Measurements from ENCODE around the gene HMGCS2.

Gene HMGCS2

DNA sequence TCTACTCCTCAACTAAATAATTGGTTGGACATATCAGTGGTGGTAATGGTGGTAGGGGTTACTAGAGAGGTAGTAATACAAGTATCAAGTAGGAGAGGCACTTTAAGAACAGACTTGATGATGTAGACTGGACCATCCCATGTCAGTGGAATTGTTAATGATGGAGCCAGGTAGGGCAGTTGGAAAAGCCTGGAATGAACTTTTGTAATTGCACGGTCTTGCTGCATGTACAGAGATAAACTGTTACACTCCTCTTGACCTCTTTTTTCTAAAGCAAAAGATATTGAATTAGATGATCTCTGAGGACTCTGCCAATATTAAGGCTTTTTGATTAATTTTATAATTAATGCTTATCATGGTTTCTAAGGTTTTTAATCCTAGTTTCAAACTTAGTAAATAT is 5.8 kb downstream of the HMGCS2 start:
- no peak for DNase-seq (ENCODE audit: low read depth, low spot score)

DNA sequence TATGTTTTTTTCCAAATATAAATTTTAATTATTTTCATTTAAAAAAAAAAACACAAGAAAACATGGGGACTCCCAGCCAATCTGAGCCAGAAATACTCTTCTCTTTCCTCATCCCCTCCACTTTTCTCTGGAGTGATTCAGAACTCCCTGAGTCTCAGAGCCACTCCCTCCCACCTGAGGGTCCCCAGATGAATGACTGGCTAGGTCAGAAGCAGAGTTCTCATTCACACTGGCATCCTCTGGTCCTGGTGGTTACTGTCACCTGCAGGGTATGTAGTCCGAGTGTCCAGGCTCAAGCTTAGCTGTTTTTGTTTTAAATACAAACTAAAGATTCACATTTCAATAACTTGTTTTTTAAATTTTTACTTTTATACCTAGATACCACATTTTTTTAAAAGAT is 6.3 kb downstream of the HMGCS2 start:
- no peak for DNase-seq (ENCODE audit: low read depth, low spot score)

DNA sequence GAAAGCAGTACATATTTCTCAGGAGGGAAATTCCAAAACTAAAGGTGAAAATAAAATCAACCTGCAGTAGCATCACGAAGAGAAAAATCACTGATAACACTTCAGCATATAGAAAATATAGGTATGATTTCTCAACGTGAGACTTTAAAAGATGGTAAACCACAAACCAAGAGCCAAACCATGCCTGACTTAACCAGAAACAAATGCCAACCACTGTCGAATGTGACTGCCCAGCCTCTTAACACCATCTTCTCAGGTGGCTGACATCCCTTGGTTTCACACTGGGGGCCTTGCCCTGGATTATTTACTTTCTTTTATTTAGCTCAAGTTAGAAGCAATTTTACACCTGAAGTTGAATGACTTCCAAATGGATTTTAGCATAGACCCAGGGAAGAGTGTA is 10.1 kb downstream of the HMGCS2 start:
- DNase-seq (ENCODE audit: low read depth, low spot score), result no peak

DNA sequence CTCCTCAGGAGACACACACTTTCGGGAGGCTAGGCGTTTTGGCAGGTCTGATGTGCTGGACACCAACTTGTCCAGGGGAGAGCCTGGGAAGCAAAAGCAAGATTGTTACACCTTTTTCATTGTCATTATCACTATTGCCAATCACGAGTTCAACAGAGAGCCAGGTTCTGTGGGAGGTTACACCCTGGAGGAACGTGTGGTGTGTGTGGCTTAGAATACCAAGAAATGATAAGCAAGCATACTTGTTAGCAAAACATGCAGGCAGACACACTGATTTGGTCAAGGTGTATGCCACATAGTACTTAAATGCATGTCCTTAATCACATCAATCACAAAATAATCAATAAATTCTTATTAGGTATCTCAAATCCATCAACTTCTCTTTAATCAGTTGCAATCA is 16.1 kb downstream of the HMGCS2 start:
- no peak for DNase-seq (ENCODE audit: low read depth, low spot score)

DNA sequence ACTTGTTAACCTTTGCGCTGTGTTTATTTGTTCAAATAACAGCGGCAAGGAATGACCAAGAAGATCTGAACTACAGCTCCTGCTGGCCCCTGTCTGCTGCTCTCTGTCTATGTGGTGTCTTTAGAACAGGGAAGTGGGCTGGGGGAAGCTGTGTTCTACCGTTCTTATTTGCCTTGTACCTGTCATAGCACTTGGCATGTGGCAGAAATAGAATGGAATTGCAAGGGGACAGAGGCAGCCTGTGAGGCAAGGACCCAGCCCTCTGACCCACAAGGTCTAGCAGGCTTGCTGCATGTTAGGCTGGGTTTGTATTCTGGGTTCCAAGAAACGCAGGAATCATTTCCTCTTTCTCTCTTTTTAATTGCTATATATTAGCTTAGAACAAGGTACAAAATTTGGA is 20.7 kb downstream of the HMGCS2 start:
- DNase-seq (ENCODE audit: low read depth, low spot score), result no peak

DNA sequence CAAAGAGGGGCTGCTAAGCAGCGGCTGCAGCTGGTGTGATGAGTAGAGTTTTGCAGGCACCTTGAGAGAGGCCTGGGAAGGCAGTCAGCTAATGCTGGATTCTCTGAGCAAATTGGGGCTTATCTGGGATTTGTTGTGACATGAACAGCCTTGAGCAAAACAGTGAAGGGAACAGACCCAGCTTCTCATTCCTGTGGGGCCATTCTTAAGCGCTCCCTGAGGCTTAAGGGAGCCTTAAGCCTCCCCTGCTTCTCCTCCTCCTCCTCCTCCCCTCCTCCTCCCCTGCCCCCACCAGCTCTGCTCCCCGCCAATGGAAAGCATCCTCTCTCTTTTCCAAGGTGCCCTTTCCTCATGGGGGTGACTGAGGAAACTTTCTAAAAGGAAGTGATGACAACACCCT is 21.3 kb downstream of the HMGCS2 start:
- no peak for DNase-seq (ENCODE audit: low read depth, low spot score)

DNA sequence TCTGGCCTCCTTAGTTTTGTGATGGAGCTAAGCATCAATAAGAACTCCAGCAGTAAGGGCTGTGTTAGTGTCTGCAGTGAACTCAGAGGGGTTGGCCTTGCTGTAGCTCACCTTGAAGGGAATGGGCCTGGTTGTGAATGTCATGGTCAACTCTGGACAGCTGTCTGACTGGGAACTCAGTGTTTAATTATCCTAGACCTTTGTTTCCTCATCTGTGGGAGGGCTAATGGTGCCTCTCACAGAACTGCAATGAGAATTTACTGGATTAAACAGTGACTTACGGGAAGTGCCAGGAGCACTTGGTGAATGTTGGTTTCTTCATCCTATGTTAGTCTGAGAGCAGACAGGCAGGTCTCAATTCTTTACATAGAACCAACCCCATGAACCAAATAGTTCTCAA is 23.7 kb downstream of the HMGCS2 start:
- DNase-seq (ENCODE audit: low read depth, low spot score), result no peak

DNA sequence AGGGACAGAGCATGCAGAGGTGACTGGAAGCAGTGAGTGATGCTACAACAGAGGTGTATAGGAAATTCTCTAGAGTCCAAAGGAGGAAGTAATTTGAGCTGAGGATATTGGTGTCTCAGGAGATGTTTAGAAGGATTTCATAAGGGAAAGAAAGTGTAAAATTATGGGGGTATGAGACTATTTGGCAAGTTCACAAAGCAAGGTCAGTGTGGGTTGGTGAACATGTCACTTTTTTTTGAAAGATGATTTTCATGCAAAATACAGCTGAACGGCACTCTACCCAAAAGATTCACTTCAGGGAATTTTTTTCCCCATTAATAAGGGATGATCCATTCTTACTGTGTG is 24.1 kb downstream of the HMGCS2 start:
- no peak for DNase-seq (ENCODE audit: low read depth, low spot score)

DNA sequence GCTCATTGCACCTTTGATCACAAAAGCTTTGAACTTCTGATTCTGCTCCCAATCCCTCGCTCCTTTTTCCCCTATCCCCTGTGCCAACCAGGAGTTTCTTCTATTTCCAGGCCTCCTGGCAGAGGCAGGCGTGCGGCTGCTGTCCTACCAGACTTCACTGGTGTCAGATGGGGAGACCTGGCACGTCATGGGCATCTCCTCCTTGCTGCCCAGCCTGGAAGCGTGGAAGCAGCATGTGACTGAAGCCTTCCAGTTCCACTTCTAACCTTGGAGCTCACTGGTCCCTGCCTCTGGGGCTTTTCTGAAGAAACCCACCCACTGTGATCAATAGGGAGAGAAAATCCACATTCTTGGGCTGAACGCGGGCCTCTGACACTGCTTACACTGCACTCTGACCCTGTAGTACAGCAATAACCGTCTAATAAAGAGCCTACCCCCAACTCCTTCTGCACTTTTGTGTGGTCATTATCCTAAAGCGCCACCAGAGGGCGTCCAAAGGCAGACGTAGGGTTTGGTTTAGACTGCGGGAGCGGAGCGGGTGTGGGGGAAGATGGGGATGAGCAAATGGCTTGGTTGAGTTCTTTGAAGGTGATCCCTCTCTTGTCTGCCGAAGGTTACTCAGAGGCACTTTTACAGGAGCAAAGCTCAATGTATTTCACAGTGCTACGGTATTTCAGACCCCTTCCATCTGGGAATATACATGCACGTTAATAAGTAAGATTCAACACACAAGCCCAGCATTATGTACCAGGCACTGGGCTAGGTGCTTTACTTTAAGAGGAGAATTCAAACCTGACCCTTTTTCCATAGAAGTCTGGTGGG is 24.7 kb downstream of the HMGCS2 start:
- DNase-seq (ENCODE audit: low read depth, low spot score), result no peak

DNA sequence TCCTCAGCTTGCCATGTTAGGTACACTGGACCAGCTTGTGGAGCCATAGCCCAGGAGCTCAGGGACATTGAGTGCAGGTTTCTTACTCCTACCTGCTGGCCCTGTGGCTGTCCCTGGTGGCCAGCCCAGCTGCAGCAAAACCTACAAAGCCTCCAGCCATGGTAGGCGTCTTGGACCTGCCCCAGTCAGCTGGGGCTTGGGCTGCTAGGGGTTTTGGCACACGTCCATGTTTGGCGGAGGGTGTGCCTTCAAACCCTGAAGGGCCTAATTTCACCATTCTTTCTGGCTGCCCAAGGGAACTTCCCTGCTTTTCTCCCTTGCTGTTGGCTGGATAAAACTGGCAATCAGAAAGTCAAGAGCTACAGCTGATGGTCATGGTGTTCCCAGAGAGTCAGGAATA is 25.4 kb downstream of the HMGCS2 start:
- DNase-seq (ENCODE audit: low read depth, low spot score), result no peak

DNA sequence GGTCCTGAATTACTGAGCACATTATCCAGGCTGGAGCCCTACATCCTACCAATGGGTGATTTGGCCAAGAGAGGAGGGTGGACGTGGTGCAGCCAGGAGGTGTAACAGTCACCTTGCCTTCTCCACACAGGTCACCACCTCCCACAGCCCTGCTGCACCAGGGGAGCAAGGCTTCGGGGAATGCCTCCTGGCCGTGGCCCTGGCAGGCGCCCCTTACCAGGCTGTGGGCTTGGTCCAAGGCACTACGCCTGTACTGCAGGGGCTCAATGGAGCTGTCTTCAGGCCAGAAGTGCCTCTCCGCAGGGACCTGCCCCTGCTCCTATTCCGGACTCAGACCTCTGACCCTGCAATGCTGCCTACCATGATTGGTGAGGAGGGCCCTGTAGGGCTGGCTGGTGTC is 26.0 kb downstream of the HMGCS2 start:
- no peak for DNase-seq (ENCODE audit: low read depth, low spot score)

DNA sequence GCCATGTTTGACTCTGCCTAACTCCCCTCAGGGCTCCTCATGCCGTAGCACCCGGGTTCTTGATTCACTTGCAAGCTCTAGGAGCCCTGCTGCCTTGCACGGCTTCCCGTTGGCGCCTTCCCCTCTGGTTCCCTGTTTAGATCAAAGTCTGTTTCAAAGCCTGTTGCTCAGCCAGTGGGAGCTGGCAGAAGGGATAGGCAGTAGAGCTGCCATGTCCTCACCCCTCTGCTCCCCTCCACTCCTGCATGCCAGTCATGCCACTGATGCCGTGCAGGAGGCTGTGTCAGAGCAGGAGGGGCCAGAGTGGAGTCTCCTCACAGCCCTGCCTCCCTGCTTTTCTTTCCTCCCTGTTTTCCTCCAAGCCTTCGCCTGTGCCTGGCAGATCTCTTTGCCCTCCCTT is 26.5 kb downstream of the HMGCS2 start:
- DNase-seq (ENCODE audit: low read depth, low spot score), result no peak

DNA sequence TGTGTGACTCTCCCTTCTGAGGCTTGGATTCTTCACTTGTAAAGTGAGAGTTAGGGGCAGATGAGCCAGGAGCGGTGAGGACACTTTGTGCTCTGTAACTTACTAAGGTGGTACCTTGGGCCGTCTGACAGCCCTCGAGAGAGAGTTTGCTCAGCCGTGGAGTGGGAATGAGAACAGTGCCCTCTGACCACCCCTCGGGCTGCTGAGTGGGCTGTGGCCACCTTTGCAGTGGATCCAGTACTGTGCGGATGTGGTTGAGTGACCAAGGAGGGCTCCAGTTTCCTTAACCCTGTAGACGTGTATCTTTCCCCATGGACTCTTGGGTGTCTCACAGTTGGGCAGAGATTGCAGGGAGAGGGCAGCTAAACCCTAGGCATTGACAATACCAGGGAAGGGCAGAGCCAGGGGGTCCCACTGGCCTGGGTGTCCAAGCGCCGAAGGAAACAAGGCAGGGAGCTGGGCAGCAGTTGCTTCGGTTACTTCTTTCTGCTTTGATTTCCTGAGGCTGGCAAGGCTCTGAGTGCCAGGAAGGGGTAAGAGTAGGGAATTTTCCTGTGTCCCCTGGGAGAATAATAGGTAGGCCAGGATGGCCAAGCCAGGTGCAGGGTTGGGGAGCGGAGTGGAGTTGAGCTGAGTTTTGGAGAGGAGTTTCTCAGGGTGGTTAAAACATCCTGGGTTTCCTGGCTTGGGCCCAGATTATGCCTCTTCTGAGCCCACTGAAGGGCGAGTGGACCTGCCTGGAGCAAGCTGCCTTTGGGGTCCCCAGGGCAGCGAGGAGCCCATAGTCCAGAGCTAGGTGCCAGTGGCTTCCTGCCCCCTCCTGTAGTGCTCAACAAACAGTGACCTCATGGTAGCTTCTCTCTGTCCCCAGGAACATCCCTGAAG is 27.6 kb downstream of the HMGCS2 start:
- DNase-seq (ENCODE audit: low read depth, low spot score), result no peak

DNA sequence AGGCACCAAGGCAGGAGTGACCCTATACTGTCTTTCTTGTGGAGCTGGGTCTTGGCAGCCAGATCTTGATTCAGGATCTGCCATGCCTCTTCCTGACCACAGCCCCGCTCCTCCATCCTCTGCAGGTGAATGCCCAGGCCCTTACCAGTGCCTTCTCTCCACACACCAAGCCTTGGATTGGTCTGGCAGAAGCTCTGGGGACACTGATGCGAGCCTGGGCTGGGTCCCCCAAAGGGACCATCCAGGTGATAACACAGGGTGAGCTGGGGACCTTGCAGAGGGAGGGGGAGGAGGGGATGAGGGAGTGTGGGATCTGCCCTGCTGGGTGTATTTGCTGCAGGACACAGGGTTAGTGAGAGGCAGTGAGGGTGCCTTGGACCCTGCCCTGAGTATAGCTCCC is 28.4 kb downstream of the HMGCS2 start:
- DNase-seq (ENCODE audit: low read depth, low spot score), result no peak

DNA sequence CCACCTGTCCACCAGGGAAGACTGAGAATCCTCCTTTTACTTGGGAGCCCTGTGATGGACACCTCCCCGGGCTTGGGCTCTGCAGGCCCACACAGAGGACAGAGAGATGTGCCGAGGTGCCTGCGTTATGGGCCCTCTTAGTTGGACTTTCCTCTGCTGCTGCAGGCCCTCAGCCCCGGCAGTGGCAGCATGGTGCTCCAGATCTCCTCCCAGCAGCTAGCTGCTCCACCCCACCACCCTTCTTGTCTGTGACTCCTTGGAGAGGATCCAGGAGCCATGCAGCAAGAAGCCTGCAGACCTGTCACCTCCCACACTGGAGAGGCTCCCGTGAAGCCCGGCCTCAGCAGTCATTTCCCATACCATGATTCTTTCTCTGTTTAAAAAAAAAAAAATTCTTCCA is 29.6 kb downstream of the HMGCS2 start:
- DNase-seq (ENCODE audit: low read depth, low spot score), result no peak

DNA sequence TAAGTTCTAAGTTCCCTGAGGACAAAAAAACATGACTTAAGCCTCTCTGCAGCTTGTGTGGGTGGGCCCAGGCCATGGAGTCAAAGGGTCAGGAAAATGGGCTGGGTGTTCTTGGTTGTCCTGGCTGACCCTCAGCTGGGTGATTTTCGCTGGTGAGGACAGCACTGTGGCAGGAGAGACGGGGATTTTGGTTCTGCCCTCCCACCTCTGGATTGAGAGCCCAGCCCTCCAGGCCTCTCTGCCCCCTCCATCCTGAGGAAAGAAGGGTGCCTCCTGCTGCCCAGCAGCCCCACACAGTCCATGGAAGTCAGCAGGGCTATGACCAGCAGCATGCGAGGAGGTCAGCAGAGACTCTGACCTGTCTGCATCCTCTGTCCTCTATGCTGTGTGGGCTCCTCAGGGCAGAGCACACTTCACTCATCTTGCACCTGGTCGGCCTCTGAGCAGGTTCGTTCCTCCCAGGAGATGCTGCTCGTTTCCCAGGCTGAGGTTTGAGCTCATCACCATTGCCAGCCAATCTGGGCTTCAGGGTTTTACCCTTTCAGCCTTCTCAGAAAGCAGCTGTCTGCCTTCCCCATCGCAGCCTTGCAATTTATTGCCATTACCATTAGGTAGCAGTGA is 30.5 kb downstream of the HMGCS2 start:
- no peak for DNase-seq (ENCODE audit: low read depth, low spot score)

DNA sequence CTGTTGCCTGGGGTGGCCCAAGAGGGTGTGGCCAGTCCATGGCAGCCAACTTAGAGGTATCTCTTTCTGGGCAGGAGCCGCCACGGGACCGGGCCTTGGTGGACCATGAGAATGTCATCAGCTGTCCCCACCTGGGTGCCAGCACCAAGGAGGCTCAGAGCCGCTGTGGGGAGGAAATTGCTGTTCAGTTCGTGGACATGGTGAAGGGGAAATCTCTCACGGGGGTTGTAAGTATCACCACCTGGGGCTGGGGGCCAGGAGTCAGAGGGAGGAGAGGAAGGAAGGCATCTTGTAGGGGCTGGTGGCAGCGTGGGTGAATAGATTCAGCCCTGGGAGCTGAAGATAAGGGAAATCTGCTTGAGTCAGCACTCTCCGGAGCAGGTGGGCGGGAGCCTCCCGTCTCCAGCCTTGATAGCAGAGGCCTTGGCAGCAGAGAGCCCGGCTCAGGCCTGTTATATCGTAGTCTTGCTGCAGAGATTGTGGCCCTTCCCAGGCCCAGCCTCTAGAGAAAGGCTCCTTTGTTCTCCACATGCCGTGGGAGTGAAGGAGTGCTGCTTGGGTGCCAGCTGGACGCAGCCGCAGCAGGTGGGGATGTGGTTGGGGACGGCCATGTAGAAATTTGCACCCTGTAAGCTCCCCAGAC is 31.5 kb downstream of the HMGCS2 start:
- DNase-seq (ENCODE audit: low read depth, low spot score), result no peak

DNA sequence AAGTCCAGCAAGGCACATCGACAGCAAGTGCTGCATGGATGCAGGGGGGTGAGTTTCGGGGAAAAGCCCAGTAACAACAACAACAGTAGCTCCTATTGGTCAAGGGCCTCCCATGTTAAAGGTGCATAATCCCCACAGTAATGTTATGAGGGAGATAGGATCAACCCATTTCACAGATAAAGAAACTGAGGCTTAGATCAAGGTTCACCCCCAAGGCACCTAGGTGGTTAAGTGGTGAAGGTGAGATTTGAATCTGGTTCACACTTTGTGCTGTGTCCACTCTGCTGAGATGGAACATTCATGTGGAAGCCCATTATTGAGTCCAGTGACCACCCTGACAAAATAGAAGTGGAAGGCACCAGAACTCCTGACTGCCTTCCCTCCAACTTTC is 32.1 kb downstream of the HMGCS2 start:
- DNase-seq (ENCODE audit: low read depth, low spot score), result no peak

DNA sequence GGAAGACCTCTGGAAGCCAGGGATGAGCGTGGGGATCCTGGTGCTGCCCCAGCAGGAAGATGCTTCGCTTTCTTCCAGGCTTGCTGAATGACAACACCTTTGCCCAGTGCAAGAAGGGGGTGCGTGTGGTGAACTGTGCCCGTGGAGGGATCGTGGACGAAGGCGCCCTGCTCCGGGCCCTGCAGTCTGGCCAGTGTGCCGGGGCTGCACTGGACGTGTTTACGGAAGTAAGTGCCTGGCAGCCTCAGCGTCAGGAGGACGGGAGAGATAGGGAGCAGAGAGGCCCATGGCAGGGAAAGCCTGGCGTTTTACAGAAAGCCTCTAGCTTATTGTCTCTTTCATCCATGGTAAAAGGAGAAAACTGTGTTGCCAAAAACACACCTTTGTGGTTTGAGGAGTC is 33.5 kb downstream of the HMGCS2 start:
- DNase-seq (ENCODE audit: low read depth, low spot score), result no peak

DNA sequence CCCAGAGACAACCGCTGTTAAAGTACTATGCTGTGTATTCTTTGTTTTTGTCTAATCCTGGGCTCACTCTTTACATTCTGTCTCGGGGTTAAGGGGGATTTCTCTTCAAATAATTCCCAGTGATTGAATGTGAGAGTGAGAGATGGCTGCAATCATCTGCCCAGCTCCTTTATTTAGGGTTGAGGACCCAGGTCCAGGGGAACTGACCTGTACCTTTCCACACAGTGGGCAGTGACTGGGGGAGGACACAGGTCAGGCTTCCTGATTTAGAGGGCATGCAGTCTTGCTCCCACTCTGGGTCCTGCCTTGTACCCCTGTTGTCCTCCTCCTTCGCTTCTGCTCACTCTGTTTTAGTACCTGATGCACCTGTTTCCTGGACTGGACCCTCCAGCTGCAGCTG is 35.0 kb downstream of the HMGCS2 start:
- DNase-seq (ENCODE audit: low read depth, low spot score), result no peak

DNA sequence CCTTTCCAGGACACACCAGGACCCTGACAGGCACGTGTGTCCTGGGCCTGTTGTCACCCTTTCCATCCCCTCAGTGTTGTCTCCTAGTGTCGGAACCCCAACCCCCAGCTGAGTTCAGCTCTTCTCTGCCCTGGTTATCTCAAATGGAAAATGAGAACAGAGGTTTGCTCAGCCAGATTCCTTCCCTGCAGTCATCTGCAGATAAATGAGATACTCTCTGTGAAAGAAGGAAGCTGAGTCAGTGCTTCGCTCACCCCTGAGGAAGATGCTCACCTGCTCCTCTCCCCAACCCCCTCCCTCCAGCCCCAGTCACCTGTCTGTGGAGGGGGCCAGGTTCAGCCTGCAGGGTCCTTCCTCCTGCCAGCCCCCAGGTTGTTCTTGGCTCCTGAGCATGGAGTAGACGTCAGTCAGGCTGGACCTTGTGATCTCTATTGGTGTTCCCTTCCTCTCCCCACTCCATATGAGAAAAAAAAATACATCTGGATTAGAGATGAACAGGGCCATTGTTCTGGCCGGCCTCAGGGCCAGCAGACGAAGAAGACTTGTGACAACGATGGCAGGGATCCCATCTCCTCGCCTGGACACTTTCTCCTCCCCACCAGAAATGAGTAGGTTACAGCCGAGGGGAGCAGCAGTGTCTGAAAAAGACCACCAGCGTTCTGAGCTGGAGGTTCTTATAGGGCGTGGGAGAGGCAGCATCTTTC is 36.1 kb downstream of the HMGCS2 start:
- DNase-seq (ENCODE audit: low read depth, low spot score), result no peak
